Stimulated activated CD8-positive, alpha-beta memory T cell treated with anti-CD3 and anti-CD28 coated beads, Interleukin-4, amount 100 ng/mL, for 1 hour (primary cell): Measurements from ENCODE around the gene APOO.
"Not testable (repeated sequence)": the region's sequence is repeated elsewhere in the genome, so short reads cannot be mapped to it uniquely, and the experiment has no call there.

Experiments
- DNase-seq, 2 donors: peaks; one replicate each; pipeline ENCODE4 v3.0.0-alpha.2; 2020; ENCODE audit warnings: low read depth in 2 of 2, low spot score in 1 of 2

APOO gene

GRCh38 chrX:23904096-23904495, 3.6 kb downstream of the APOO start:
- DNase-seq = no peak

- DNase-seq = no peak
These were observed 5.3 kb downstream of the APOO start for GRCh38 chrX:23902419-23902818.

GRCh38 chrX:23901805-23902204, 5.9 kb downstream of the APOO start:
- DNase-seq = no peak

GRCh38 chrX:23901060-23901459, 6.7 kb downstream of the APOO start:
- DNase-seq = no peak

GRCh38 chrX:23900220-23900797, 7.4 kb downstream of the APOO start:
- DNase-seq = no peak

- no peak for DNase-seq
These were observed 9.3 kb downstream of the APOO start for GRCh38 chrX:23898412-23898959.

- DNase-seq = no peak
These were observed 10.8 kb downstream of the APOO start for GRCh38 chrX:23896981-23897380.

GRCh38 chrX:23896539-23896938, 11.2 kb downstream of the APOO start:
- not testable (repeated sequence) for DNase-seq

- DNase-seq = not testable (repeated sequence)
These were observed 12.7 kb downstream of the APOO start for GRCh38 chrX:23894993-23895392.

GRCh38 chrX:23890933-23891332, 16.8 kb downstream of the APOO start:
- no peak for DNase-seq

DNA sequence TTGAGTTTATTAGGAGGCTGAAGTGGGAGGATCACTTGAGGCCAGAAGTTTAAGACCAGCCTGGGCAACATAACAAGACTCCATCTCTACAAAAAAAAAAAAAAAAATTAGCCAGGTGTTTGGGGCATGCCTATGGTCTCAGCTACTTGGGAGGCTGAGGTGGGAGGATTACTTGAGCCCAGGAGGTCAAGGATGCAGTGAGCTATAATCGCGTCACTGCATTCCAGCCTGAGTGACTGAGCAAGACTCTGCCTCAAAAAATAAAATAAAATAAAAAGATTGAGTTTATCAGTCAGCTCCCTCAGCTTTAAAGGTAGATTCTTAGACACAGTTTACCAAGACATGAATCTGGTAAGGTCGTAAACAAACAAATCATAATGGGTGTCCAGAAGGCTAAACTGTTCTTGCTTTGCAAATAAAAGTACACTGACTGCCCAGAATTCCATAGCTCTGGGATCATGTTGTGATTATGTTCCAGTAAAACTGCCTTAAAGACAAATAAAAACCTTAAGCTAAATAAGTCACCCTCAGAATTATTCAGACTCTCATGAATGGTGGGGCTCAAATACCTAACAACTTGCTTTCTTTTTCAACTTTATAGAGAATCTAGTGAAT, 18.7 kb downstream of the APOO start:
- DNase-seq = no peak

DNA sequence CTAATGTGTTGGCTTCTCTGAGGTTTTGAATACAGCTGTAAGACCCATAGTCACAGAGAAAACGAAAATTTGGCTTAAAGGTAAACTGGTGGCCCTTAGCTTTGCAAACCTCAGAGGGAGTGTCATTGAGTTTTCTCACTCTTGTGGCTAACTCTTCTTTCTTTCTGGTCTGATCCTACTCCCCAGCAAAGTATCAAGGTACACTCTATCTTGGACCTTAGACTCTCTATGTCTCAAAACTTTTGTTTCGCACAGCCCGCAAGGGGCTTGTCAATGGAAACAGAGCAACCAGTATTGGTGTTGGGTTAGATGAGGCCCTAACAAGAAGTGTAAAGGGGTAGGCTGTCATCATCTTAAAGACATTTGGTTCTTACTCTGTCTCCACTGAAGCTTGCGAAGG, 19.8 kb downstream of the APOO start:
- DNase-seq = no peak

- no peak for DNase-seq
These were observed 20.3 kb downstream of the APOO start for GRCh38 chrX:23887451-23887850.

- DNase-seq = no peak
These were observed 21.9 kb downstream of the APOO start for GRCh38 chrX:23885803-23886202.

DNA sequence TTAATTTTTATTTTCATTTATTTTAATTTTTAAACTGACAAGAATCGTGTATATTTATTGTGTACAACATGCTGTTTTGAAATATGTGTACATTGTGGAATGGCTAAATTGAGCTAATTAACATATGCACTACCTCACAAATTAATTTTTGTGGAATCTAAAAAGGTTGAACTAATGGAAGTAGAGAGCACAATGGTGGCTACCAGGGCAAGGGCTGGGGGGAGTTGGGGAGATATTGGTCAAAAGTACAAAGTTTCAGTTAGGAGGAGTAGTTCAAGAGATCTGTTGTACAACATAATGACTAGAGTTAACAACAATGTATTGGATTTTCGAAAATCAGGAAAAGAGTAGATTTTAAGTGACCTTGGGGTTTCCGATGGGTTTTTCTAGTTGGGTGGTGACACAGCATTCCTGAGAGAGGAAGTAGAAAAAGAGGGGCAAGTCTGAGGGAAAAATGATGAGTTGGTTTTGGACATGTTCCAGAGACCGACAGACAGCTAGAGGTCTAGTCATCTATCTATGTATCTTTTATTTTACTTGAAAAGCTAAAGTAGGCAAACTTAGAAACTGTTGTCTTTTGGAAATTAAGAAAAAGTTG, 23.2 kb downstream of the APOO start:
- no peak for DNase-seq

GRCh38 chrX:23883737-23884354, 23.9 kb downstream of the APOO start:
- no peak for DNase-seq

GRCh38 chrX:23879380-23880090, 28.2 kb downstream of the APOO start:
- no peak for DNase-seq

- no peak for DNase-seq
These were observed 35.7 kb downstream of the APOO start for GRCh38 chrX:23871905-23872546.

DNA sequence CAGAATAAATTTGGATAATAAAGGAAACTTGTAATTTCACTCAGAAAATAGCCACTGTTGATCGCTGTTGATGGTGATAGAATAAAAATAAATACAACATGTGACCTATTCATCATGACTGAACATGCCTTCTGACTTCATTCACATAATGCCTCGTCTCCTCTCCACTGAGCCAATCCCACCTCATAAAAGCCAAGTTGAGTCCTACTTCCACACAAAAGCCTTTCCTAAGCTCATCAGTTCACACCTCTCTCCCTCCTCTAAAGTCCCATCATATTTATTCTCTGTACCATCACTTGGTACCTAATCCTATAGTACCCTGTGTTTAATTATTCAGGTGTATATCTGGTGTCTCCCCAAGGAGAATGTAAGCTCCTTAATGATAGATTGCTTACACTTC, 37.7 kb downstream of the APOO start:
- no peak for DNase-seq

- DNase-seq = no peak
These were observed 42.9 kb downstream of the APOO start for GRCh38 chrX:23864742-23865326.

DNA sequence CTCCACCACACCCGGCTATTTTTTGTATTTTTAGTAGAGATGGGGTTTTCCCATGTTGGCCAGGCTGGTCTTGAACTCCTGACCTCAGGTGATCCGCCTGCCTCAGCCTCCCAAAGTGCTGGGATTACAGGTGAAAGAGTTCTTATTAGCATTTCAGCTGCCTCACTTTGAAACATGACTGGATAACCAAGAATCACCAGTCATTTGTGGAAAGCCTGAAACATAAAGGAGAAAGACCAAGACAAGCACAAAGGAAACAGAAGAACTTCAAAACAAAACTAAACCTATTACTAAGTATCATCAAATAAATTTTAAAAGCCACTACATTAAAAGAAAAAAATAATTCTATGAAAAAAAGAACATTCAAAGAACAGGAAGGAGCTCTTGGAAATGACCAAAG, 45.8 kb downstream of the APOO start:
- DNase-seq = not testable (repeated sequence)
